ENCODE measurements around the gene DRGX.

DNA sequence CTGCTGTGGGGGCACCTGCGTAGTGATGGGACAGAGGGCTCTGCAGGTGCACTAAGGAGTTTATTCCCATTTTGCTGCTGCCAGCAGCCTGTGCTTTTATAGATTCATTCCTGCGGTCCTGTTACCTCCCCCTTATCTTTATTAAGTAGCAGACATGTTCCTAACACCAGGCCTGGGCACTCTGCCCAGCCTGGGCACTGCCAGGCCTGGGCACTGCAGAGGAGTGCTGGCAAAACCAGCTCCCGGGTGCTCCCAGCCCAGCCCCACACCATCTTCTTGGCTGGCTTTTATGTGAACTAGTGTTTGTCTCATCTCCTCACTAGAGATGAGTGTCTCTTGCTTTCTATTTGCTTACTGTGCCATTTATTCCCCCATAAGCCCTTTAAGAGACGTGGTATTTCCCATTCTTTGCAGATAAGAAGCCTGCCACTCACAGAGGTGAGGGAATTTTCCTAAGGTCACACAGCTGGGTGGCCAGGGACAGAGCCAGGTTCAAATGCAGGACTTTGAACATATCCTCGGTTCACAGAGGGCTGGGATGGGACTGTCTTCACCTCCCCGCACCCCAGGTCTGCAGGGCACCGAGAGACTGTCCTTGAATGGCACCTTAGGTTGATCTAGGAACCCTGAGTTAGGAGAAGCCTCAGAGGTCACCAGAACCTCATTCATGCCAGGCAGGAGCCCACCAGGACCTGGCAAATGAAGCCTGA, 14.6 kb upstream of the DRGX start:
- TF ChIP-seq ZNF560 (tag by site-specific recombination; IDR thresholded peaks at IDR 0.05; ENCODE audit: borderline replicate concordance) (no peak), CTCF (tag by site-specific recombination; IDR thresholded peaks at IDR 0.05) (no peak), ZBTB21 (tag by site-specific recombination; IDR thresholded peaks at IDR 0.05) (no peak), IKZF3 (tag by site-specific recombination; IDR thresholded peaks at IDR 0.05) (no peak), ZFP37 (tag by site-specific recombination; IDR thresholded peaks at IDR 0.05) (no peak)

All from HEK293 (cell line).